OCI-M1 (cell line): ENCODE data around the gene MRPL49.

Experiments used
- DNase-seq: peaks from one replicate; lab custom pipeline; 2025; lab: John Stamatoyannopoulos, UW

The MRPL49 gene

GRCh38 chr11:65121865-65122696 is at the start of gene MRPL49, which contains the start of gene FAU:
Gene MRPL49, plus strand, starts transcription at chr11:65122321. Its CDS starts 26 bp downstream, at chr11:65122347.
Gene FAU, minus strand, starts transcription at chr11:65122134. Its CDS starts 321 bp downstream, at chr11:65121813.
- peak; percentile 99 for DNase-seq

- DNase-seq: no peak
Measured at GRCh38 chr11:65072631-65072966, 49.5 kb upstream of the MRPL49 start.

- DNase-seq: no peak
Measured at GRCh38 chr11:65077451-65077850, 44.7 kb upstream of the MRPL49 start.

GRCh38 chr11:65078151-65078550 is 44.0 kb upstream of the MRPL49 start:
- DNase-seq: peak; percentile 34

GRCh38 chr11:65078786-65079342 is 43.3 kb upstream of the MRPL49 start:
- DNase-seq: no peak

- no peak for DNase-seq
Measured at GRCh38 chr11:65083134-65083833, 38.8 kb upstream of the MRPL49 start.

- peak; percentile 97 for DNase-seq
Measured at GRCh38 chr11:65083834-65084597, 38.1 kb upstream of the MRPL49 start, which contains the start of the genes CDCA5 and ZFPL1. Gene CDCA5, minus strand, starts transcription at chr11:65084040. Its CDS starts 62 bp downstream, at chr11:65083978. Gene ZFPL1, plus strand, starts transcription at chr11:65084222. Its CDS starts 477 bp downstream, at chr11:65084699.

GRCh38 chr11:65084598-65085375 is 37.3 kb upstream of the MRPL49 start:
- DNase-seq: no peak

GRCh38 chr11:65085446-65085845 is 36.7 kb upstream of the MRPL49 start:
- DNase-seq: peak; percentile 4

- DNase-seq: no peak
Measured at GRCh38 chr11:65086809-65087208, 35.3 kb upstream of the MRPL49 start.

GRCh38 chr11:65087216-65087615 is 34.9 kb upstream of the MRPL49 start:
- DNase-seq: no peak

GRCh38 chr11:65087827-65088226 is 34.3 kb upstream of the MRPL49 start:
- no peak for DNase-seq

GRCh38 chr11:65089621-65090020 is 32.5 kb upstream of the MRPL49 start:
- DNase-seq: no peak

- no peak for DNase-seq
Measured at GRCh38 chr11:65090628-65091027, 31.5 kb upstream of the MRPL49 start.

- no peak for DNase-seq
Measured at GRCh38 chr11:65095427-65095826, 26.7 kb upstream of the MRPL49 start.

GRCh38 chr11:65095974-65096806 is 25.9 kb upstream of the MRPL49 start, which contains the start of gene VPS51:
Gene VPS51, plus strand, starts transcription at chr11:65096214. Its CDS starts 37 bp downstream, at chr11:65096251.
- peak; percentile 89 for DNase-seq

GRCh38 chr11:65096926-65097325 is 25.2 kb upstream of the MRPL49 start:
- no peak for DNase-seq

- peak; percentile 5 for DNase-seq
Measured at GRCh38 chr11:65100674-65101350, 21.3 kb upstream of the MRPL49 start.
